ENCODE measurements around the gene TCP11.

TCP11 gene

GRCh38 chr6:35086636-35087360, 54.3 kb downstream of the TCP11 start:
- Mint-ChIP-seq H3K36me3 (ENCODE audit: low read depth) (peaks cover 19% of the 10 kb centered on the region), H3K9me3 (no peaks in the 10 kb centered on the region)

GRCh38 chr6:35086282-35086632, 54.9 kb downstream of the TCP11 start:
- no peaks in the 10 kb centered on the region for H3K9me3 Mint-ChIP-seq
- peaks cover 24% of the 10 kb centered on the region for H3K36me3 Mint-ChIP-seq (ENCODE audit: low read depth)
- H3K4me1 Mint-ChIP-seq (ENCODE audit: low read depth), result peaks cover 2% of the 10 kb centered on the region
- no peak overlapping the region for H3K27ac Mint-ChIP-seq
- H3K4me3 Mint-ChIP-seq, result no peak overlapping the region
- no peaks in the 10 kb centered on the region for H3K27me3 Mint-ChIP-seq

More at GRCh38 chr6:35086636-35087360, 54.3 kb downstream of the TCP11 start:
- Mint-ChIP-seq H3K27me3 (no peaks in the 10 kb centered on the region), H3K4me1 (ENCODE audit: low read depth) (no peaks in the 10 kb centered on the region), H3K27ac (no peak overlapping the region), H3K4me3 (no peak overlapping the region)

GRCh38 chr6:35085359-35086281, 55.5 kb downstream of the TCP11 start:
- no peaks in the 10 kb centered on the region for H3K27me3 Mint-ChIP-seq
- H3K4me3 Mint-ChIP-seq, result no peak overlapping the region
- peaks cover 2% of the 10 kb centered on the region for H3K4me1 Mint-ChIP-seq (ENCODE audit: low read depth)
- H3K36me3 Mint-ChIP-seq (ENCODE audit: low read depth), result peaks cover 25% of the 10 kb centered on the region
- H3K9me3 Mint-ChIP-seq, result no peaks in the 10 kb centered on the region
- no peak overlapping the region for H3K27ac Mint-ChIP-seq

- no peaks in the 10 kb centered on the region for H3K9me3 Mint-ChIP-seq
- H3K27ac Mint-ChIP-seq, result no peak overlapping the region
- no peak overlapping the region for H3K4me3 Mint-ChIP-seq
- H3K4me1 Mint-ChIP-seq (ENCODE audit: low read depth), result peaks cover 2% of the 10 kb centered on the region
- peaks cover 23% of the 10 kb centered on the region for H3K36me3 Mint-ChIP-seq (ENCODE audit: low read depth)
- H3K27me3 Mint-ChIP-seq, result no peaks in the 10 kb centered on the region
Observed at GRCh38 chr6:35084511-35085203, 56.5 kb downstream of the TCP11 start.

GRCh38 chr6:35084041-35084491, 57.1 kb downstream of the TCP11 start:
- peaks cover 22% of the 10 kb centered on the region for H3K36me3 Mint-ChIP-seq (ENCODE audit: low read depth)
- no peaks in the 10 kb centered on the region for H3K9me3 Mint-ChIP-seq
- H3K4me3 Mint-ChIP-seq, result no peak overlapping the region
- H3K4me1 Mint-ChIP-seq (ENCODE audit: low read depth), result peaks cover 2% of the 10 kb centered on the region
- no peaks in the 10 kb centered on the region for H3K27me3 Mint-ChIP-seq
- no peak overlapping the region for H3K27ac Mint-ChIP-seq

- Mint-ChIP-seq H3K27me3 (no peaks in the 10 kb centered on the region), H3K27ac (no peak overlapping the region), H3K4me3 (no peak overlapping the region), H3K36me3 (ENCODE audit: low read depth) (peaks cover 22% of the 10 kb centered on the region), H3K4me1 (ENCODE audit: low read depth) (peaks cover 2% of the 10 kb centered on the region), H3K9me3 (no peaks in the 10 kb centered on the region)
Observed at GRCh38 chr6:35083507-35083906, 57.6 kb downstream of the TCP11 start.

GRCh38 chr6:35082733-35083403, 58.3 kb downstream of the TCP11 start:
- Mint-ChIP-seq H3K4me3 (no peak overlapping the region), H3K27ac (no peak overlapping the region), H3K4me1 (ENCODE audit: low read depth) (peaks cover 2% of the 10 kb centered on the region), H3K36me3 (ENCODE audit: low read depth) (peaks cover 22% of the 10 kb centered on the region), H3K9me3 (no peaks in the 10 kb centered on the region), H3K27me3 (no peaks in the 10 kb centered on the region)

- Mint-ChIP-seq H3K9me3 (no peaks in the 10 kb centered on the region), H3K4me1 (ENCODE audit: low read depth) (peaks cover 2% of the 10 kb centered on the region), H3K27me3 (no peaks in the 10 kb centered on the region), H3K4me3 (no peak overlapping the region), H3K36me3 (ENCODE audit: low read depth) (peaks cover 22% of the 10 kb centered on the region), H3K27ac (no peak overlapping the region)
Observed at GRCh38 chr6:35082046-35082732, 59.0 kb downstream of the TCP11 start.

GRCh38 chr6:35081426-35081851, 59.7 kb downstream of the TCP11 start:
- H3K9me3 Mint-ChIP-seq, result no peaks in the 10 kb centered on the region
- no peak overlapping the region for H3K27ac Mint-ChIP-seq
- peaks cover 2% of the 10 kb centered on the region for H3K4me1 Mint-ChIP-seq (ENCODE audit: low read depth)
- no peak overlapping the region for H3K4me3 Mint-ChIP-seq
- peaks cover 18% of the 10 kb centered on the region for H3K36me3 Mint-ChIP-seq (ENCODE audit: low read depth)
- no peaks in the 10 kb centered on the region for H3K27me3 Mint-ChIP-seq

GRCh38 chr6:35080821-35081425, 60.2 kb downstream of the TCP11 start:
- Mint-ChIP-seq H3K36me3 (ENCODE audit: low read depth) (peaks cover 13% of the 10 kb centered on the region), H3K27me3 (no peaks in the 10 kb centered on the region), H3K9me3 (no peaks in the 10 kb centered on the region), H3K4me3 (no peak overlapping the region), H3K4me1 (ENCODE audit: low read depth) (peaks cover 2% of the 10 kb centered on the region), H3K27ac (no peak overlapping the region)

GRCh38 chr6:35080016-35080680, 61.0 kb downstream of the TCP11 start:
- Mint-ChIP-seq H3K4me3 (no peak overlapping the region), H3K27ac (no peak overlapping the region)

GRCh38 chr6:35079311-35080000, 61.7 kb downstream of the TCP11 start:
- Mint-ChIP-seq H3K9me3 (no peaks in the 10 kb centered on the region), H3K27ac (no peak overlapping the region), H3K27me3 (no peaks in the 10 kb centered on the region), H3K4me3 (no peak overlapping the region), H3K4me1 (ENCODE audit: low read depth) (peaks cover 2% of the 10 kb centered on the region), H3K36me3 (ENCODE audit: low read depth) (peaks cover 10% of the 10 kb centered on the region)

More at GRCh38 chr6:35080016-35080680, 61.0 kb downstream of the TCP11 start:
- Mint-ChIP-seq H3K36me3 (ENCODE audit: low read depth) (peaks cover 12% of the 10 kb centered on the region), H3K27me3 (no peaks in the 10 kb centered on the region), H3K4me1 (ENCODE audit: low read depth) (peaks cover 2% of the 10 kb centered on the region), H3K9me3 (no peaks in the 10 kb centered on the region)

GRCh38 chr6:35078896-35079295, 62.2 kb downstream of the TCP11 start:
- H3K4me1 Mint-ChIP-seq (ENCODE audit: low read depth), result peaks cover 2% of the 10 kb centered on the region
- no peak overlapping the region for H3K4me3 Mint-ChIP-seq
- H3K36me3 Mint-ChIP-seq (ENCODE audit: low read depth), result peaks cover 10% of the 10 kb centered on the region

More at GRCh38 chr6:35078896-35079295, 62.2 kb downstream of the TCP11 start:
- no peaks in the 10 kb centered on the region for H3K27me3 Mint-ChIP-seq
- H3K9me3 Mint-ChIP-seq, result no peaks in the 10 kb centered on the region
- H3K27ac Mint-ChIP-seq, result no peak overlapping the region

All from stimulated activated naive CD8-positive, alpha-beta T cell treated with anti-CD3 and anti-CD28 coated beads, Interleukin-15, Interleukin-2, amounts not matched to agents 100 ng/mL and 50 ng/mL, for 24 hours (primary cell).